ENCODE results near the gene TEX264. TPM values are rescaled to one million over a fixed set of nuclear protein-coding genes. Genes with fewer than 3 reads are reported as not detected.

TEX264 gene
- polyA plus RNA-seq, 1 donor from 2014 or later = 35.4 TPM

DNA sequence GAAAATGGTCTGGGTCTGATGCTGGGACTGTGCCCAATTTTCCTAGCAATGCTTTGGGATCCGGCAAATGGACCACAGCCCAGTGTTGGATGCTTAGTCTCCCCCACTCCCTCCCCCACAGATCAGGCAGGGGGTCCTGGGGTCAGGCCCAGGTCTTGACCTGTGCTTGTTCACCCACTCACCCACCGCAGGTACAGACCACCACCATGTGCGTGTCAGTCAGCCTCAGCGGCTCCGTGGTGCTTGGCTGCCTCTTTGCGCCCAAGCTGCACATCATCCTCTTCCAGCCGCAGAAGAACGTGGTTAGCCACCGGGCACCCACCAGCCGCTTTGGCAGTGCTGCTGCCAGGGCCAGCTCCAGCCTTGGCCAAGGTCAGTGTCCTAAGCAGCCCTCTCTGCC is 46.4 kb downstream of the TEX264 start:
- H2AFZ ChIP-seq (ENCODE audit: low read depth, low read length) = no peak overlapping the region

DNA sequence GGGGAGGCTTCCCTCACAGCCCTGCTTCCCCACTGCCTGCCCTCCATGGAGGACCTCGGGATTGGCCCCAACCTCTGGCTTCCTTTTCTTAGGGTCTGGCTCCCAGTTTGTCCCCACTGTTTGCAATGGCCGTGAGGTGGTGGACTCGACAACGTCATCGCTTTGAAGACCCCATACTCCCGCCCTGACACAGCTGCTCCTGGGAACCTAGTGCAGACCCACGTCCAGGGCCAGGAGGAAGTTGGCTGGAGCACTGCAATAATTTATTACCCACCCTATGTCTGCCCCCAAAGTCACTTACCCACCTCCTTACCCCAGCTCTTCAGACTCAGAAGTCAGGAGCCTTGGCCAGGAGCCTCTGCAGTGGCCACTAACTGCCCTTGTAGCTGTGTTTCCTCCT is 46.9 kb downstream of the TEX264 start:
- no peak overlapping the region for H3K4me3 ChIP-seq (ENCODE audit: low read length)

More for the DNA sequence above, 46.4 kb downstream of the TEX264 start:
- no peak overlapping the region for H3K27ac ChIP-seq (ENCODE audit: low read length)
- no peaks in the 10 kb centered on the region for H3K9me3 ChIP-seq (ENCODE audit: low read length)
- H3K27me3 ChIP-seq (ENCODE audit: insufficient read depth, low read depth, low read length) = no peaks in the 10 kb centered on the region
- H3K9ac ChIP-seq (ENCODE audit: low read length) = no peak overlapping the region
- H3K9me2 ChIP-seq (ENCODE audit: insufficient read depth, low read length) = no peaks in the 10 kb centered on the region
- H3K4me2 ChIP-seq (ENCODE audit: low read length) = no peak overlapping the region
- no peaks in the 10 kb centered on the region for H4K20me1 ChIP-seq (ENCODE audit: insufficient read depth)
- no peaks in the 10 kb centered on the region for H3K36me3 ChIP-seq (ENCODE audit: insufficient read depth, low read length)
- H3K4me3 ChIP-seq (ENCODE audit: low read length) = no peak overlapping the region
- TF ChIP-seq POLR2AphosphoS5 (IDR thresholded peaks at IDR 0.05) (no peak), RAD21 (conservative IDR thresholded peaks at IDR 0.05) (no peak), SMC3 (conservative IDR thresholded peaks at IDR 0.05; ENCODE audit: poor library complexity) (no peak), MXI1 (conservative IDR thresholded peaks at IDR 0.05; ENCODE audit: poor library complexity, severe bottlenecking) (no peak), EP300 (conservative IDR thresholded peaks at IDR 0.05; ENCODE audit: poor library complexity, severe bottlenecking) (no peak), TAF1 (IDR thresholded peaks at IDR 0.05; ENCODE audit: low read depth) (no peak), EZH2 (IDR thresholded peaks at IDR 0.05; ENCODE audit: borderline replicate concordance, insufficient read depth, low read length, poor library complexity, severe bottlenecking) (no peak)
- TF ChIP-seq, protein P1, sequence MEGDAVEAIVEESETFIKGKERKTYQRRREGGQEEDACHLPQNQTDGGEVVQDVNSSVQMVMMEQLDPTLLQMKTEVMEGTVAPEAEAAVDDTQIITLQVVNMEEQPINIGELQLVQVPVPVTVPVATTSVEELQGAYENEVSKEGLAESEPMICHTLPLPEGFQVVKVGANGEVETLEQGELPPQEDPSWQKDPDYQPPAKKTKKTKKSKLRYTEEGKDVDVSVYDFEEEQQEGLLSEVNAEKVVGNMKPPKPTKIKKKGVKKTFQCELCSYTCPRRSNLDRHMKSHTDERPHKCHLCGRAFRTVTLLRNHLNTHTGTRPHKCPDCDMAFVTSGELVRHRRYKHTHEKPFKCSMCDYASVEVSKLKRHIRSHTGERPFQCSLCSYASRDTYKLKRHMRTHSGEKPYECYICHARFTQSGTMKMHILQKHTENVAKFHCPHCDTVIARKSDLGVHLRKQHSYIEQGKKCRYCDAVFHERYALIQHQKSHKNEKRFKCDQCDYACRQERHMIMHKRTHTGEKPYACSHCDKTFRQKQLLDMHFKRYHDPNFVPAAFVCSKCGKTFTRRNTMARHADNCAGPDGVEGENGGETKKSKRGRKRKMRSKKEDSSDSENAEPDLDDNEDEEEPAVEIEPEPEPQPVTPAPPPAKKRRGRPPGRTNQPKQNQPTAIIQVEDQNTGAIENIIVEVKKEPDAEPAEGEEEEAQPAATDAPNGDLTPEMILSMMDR (IDR thresholded peaks at IDR 0.05; ENCODE audit: poor library complexity, severe bottlenecking) = no peak
- no peaks in the 10 kb centered on the region for H3K79me2 ChIP-seq (replicated peaks; ENCODE audit: insufficient read depth, low read length)
- H3F3A ChIP-seq (ENCODE audit: insufficient read depth, low read length, poor library complexity, severe bottlenecking) = no peaks in the 10 kb centered on the region

More for the DNA sequence above, 46.9 kb downstream of the TEX264 start:
- Histone ChIP-seq H3K79me2 (replicated peaks; ENCODE audit: insufficient read depth, low read length) (no peaks in the 10 kb centered on the region), H3F3A (ENCODE audit: insufficient read depth, low read length, poor library complexity, severe bottlenecking) (no peaks in the 10 kb centered on the region), H4K20me1 (ENCODE audit: insufficient read depth) (no peaks in the 10 kb centered on the region), H3K9me2 (ENCODE audit: insufficient read depth, low read length) (no peaks in the 10 kb centered on the region), H2AFZ (ENCODE audit: low read depth, low read length) (no peak overlapping the region), H3K4me2 (ENCODE audit: low read length) (no peak overlapping the region), H3K9ac (ENCODE audit: low read length) (no peak overlapping the region), H3K9me3 (ENCODE audit: low read length) (no peaks in the 10 kb centered on the region), H3K36me3 (ENCODE audit: insufficient read depth, low read length) (no peaks in the 10 kb centered on the region), H3K27ac (ENCODE audit: low read length) (no peak overlapping the region), H3K27me3 (ENCODE audit: insufficient read depth, low read depth, low read length) (no peaks in the 10 kb centered on the region)
- TF ChIP-seq RAD21 (conservative IDR thresholded peaks at IDR 0.05) (no peak), POLR2AphosphoS5 (IDR thresholded peaks at IDR 0.05) (no peak), EP300 (conservative IDR thresholded peaks at IDR 0.05; ENCODE audit: poor library complexity, severe bottlenecking) (no peak), TAF1 (IDR thresholded peaks at IDR 0.05; ENCODE audit: low read depth) (no peak), EZH2 (IDR thresholded peaks at IDR 0.05; ENCODE audit: borderline replicate concordance, insufficient read depth, low read length, poor library complexity, severe bottlenecking) (no peak), SMC3 (conservative IDR thresholded peaks at IDR 0.05; ENCODE audit: poor library complexity) (no peak), MXI1 (conservative IDR thresholded peaks at IDR 0.05; ENCODE audit: poor library complexity, severe bottlenecking) (no peak)
- TF ChIP-seq, protein P2, sequence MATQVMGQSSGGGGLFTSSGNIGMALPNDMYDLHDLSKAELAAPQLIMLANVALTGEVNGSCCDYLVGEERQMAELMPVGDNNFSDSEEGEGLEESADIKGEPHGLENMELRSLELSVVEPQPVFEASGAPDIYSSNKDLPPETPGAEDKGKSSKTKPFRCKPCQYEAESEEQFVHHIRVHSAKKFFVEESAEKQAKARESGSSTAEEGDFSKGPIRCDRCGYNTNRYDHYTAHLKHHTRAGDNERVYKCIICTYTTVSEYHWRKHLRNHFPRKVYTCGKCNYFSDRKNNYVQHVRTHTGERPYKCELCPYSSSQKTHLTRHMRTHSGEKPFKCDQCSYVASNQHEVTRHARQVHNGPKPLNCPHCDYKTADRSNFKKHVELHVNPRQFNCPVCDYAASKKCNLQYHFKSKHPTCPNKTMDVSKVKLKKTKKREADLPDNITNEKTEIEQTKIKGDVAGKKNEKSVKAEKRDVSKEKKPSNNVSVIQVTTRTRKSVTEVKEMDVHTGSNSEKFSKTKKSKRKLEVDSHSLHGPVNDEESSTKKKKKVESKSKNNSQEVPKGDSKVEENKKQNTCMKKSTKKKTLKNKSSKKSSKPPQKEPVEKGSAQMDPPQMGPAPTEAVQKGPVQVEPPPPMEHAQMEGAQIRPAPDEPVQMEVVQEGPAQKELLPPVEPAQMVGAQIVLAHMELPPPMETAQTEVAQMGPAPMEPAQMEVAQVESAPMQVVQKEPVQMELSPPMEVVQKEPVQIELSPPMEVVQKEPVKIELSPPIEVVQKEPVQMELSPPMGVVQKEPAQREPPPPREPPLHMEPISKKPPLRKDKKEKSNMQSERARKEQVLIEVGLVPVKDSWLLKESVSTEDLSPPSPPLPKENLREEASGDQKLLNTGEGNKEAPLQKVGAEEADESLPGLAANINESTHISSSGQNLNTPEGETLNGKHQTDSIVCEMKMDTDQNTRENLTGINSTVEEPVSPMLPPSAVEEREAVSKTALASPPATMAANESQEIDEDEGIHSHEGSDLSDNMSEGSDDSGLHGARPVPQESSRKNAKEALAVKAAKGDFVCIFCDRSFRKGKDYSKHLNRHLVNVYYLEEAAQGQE (IDR thresholded peaks at IDR 0.05; ENCODE audit: borderline replicate concordance) = no peak
- TF ChIP-seq, protein P1 (IDR thresholded peaks at IDR 0.05; ENCODE audit: poor library complexity, severe bottlenecking) = no peak
